ENCODE results near the gene TEX22. TPM values are rescaled to one million over a fixed set of nuclear protein-coding genes. Genes with fewer than 3 reads are reported as not detected.

TEX22 gene
- total RNA-seq, 1 donor from 2014 or later = 4.8 TPM

DNA sequence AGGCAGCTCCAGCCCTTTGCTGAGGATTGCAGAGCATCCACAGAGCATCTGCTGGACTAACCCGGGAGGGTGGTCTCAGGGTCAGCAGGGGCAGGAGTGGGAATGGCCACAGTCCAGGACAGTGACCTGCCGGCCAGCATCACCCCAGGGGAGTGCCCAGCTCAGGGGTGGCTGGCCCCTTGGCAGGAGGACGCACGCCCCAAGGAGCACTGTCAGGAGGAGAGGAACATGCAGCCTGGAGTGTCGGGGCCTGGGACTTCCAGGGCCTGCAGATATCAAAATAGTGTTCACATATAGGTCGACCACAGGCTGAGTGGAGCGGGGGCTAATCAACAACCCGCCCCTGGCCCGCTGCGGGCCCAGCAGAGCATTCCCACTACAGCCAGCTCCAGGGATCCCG is 33.2 kb upstream of the TEX22 start:
- Mint-ChIP-seq H3K9me3 (no peaks in the 10 kb centered on the region), H3K27ac (no peak overlapping the region), H3K4me3 (no peak overlapping the region), H3K4me1 (peaks cover 4% of the 10 kb centered on the region), H3K36me3 (peaks cover 22% of the 10 kb centered on the region), H3K27me3 (ENCODE audit: low read depth) (no peaks in the 10 kb centered on the region)
- no peak for TF ChIP-seq CTCF (IDR thresholded peaks at IDR 0.05; ENCODE audit: unreplicated experiment)
- no peak for DNase-seq (ENCODE audit: low spot score in 2 of 2, unreplicated experiment in 2 of 2)

GRCh38 chr14:105365681-105366080 is 32.7 kb upstream of the TEX22 start:
- no peak for DNase-seq (ENCODE audit: low spot score in 2 of 2, unreplicated experiment in 2 of 2)
- H3K9me3 Mint-ChIP-seq = no peaks in the 10 kb centered on the region
- no peak overlapping the region for H3K27ac Mint-ChIP-seq
- H3K36me3 Mint-ChIP-seq = peaks cover 20% of the 10 kb centered on the region
- H3K4me1 Mint-ChIP-seq = peaks cover 4% of the 10 kb centered on the region
- no peaks in the 10 kb centered on the region for H3K27me3 Mint-ChIP-seq (ENCODE audit: low read depth)
- H3K4me3 Mint-ChIP-seq = no peak overlapping the region
- no peak for TF ChIP-seq CTCF (IDR thresholded peaks at IDR 0.05; ENCODE audit: unreplicated experiment)

GRCh38 chr14:105366386-105367074 is 31.8 kb upstream of the TEX22 start:
- Mint-ChIP-seq H3K36me3 (peaks cover 19% of the 10 kb centered on the region), H3K4me1 (peaks cover 4% of the 10 kb centered on the region), H3K27me3 (ENCODE audit: low read depth) (no peaks in the 10 kb centered on the region), H3K9me3 (no peaks in the 10 kb centered on the region), H3K27ac (no peak overlapping the region), H3K4me3 (no peak overlapping the region)
- DNase-seq (ENCODE audit: low spot score in 2 of 2, unreplicated experiment in 2 of 2) = no peak
- no peak for TF ChIP-seq CTCF (IDR thresholded peaks at IDR 0.05; ENCODE audit: unreplicated experiment)

DNA sequence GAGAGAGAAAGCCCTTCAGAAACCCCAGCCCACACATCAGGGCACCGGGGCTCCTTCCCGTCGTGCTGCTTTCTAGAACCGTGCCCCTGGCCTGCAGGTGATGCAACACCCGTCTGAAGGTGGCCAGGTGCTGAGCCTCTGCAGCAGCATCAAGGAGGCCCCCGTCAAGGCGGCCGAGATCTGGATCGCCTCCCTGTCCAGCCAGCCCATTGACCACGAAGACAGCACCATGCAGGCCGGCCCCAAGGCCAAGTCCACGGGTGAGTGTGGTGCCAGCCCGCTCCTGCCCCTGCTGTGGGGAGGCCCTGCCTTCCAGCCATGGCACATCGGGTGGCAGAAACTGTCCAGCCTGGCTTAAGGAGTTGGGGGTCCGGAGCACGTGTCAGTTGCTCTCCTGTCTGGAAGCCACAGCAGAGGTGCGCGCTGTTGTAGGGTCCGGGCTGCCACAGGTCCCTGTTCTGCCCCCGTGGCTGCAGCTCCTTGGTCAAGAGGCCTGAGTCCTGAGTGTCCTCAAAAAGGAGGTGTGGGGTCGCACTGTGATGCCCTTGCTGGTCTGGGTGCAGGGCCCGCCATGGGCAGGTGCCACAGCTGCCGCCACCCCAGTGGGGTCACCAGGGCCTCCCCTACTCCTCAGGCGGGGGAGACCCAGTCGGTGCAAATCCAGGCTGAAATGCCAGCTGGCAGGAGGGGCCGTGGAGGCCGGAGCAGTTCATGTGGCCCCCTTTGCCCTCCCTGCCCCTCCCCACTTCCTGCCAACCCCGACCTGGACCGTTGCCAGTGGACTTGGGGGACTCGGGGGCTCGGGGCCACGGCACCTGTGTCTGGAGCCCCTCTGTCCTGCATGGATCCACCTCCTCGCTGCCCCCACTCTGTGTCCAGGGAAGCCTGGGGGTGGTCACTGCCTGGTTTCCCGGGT is 31.0 kb upstream of the TEX22 start:
- no peak for DNase-seq (ENCODE audit: low spot score in 2 of 2, unreplicated experiment in 2 of 2)
- no peak for TF ChIP-seq CTCF (IDR thresholded peaks at IDR 0.05; ENCODE audit: unreplicated experiment)
- H3K9me3 Mint-ChIP-seq = no peaks in the 10 kb centered on the region
- no peak overlapping the region for H3K27ac Mint-ChIP-seq
- H3K36me3 Mint-ChIP-seq = peaks cover 19% of the 10 kb centered on the region
- H3K4me3 Mint-ChIP-seq = no peak overlapping the region
- H3K27me3 Mint-ChIP-seq (ENCODE audit: low read depth) = no peaks in the 10 kb centered on the region
- peaks cover 4% of the 10 kb centered on the region for H3K4me1 Mint-ChIP-seq

GRCh38 chr14:105368032-105368417 is 30.3 kb upstream of the TEX22 start:
- H3K27ac Mint-ChIP-seq = no peak overlapping the region
- H3K36me3 Mint-ChIP-seq = peaks cover 20% of the 10 kb centered on the region
- H3K9me3 Mint-ChIP-seq = peaks cover under 1% of the 10 kb centered on the region
- peaks cover 4% of the 10 kb centered on the region for H3K4me1 Mint-ChIP-seq
- TF ChIP-seq CTCF (IDR thresholded peaks at IDR 0.05; ENCODE audit: unreplicated experiment) = no peak
- H3K27me3 Mint-ChIP-seq (ENCODE audit: low read depth) = no peaks in the 10 kb centered on the region
- no peak overlapping the region for H3K4me3 Mint-ChIP-seq
- no peak for DNase-seq (ENCODE audit: low spot score in 2 of 2, unreplicated experiment in 2 of 2)
